NCI-H2107 (cell line): ENCODE measurements around the gene GPHN.

Experiments used
- DNase-seq: peaks from one replicate; lab custom pipeline; 2025; lab: John Stamatoyannopoulos, UW

The GPHN gene

GRCh38 chr14:66601932-66602578 is 94.1 kb downstream of the GPHN start:
- DNase-seq = no peak

GRCh38 chr14:66603945-66604344 is 96.0 kb downstream of the GPHN start:
- DNase-seq = no peak

DNA sequence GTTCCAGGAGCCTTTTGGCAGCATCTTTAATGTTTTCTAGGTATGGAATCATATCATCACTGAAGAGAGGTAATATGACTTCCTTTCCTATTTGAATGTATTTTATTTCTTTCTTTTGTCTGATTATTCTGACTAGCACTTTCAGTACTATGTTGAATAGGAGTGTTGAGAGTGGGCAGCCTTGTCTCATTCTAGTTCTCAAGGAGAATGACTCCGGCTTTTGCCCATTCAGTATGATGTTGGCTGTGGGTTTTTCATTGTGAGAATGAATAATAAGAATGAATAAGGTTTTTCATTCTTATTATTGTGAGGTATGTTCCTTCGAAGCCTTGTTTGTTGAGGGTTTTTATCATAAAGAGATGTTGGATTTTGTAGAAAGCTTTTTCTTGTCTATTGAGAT is 98.9 kb downstream of the GPHN start:
- DNase-seq = no peak

DNA sequence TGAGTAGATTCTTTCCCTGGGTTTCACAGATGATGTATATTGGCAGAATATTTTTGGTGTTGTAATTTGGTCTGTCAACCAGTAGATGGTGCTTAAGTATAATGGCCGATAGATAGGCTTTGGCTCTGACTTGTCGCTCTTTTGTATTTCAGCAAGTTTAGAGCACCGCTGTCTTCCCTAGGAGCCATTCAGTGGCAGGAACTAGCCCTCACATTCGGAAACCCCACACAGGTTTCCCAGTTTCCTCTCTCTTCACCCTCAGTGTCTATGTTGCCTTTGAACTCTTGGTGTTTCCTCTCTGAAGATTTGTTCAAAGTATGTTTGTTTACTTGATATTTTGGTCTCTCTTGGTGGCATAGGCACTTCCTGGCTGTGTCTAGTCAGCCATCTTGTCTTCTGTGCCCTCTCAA is 102.2 kb downstream of the GPHN start:
- no peak for DNase-seq

- DNase-seq = no peak
Measured at GRCh38 chr14:66613344-66613743, 105.4 kb downstream of the GPHN start.

- no peak for DNase-seq
Measured at GRCh38 chr14:66619952-66620351, 112.0 kb downstream of the GPHN start.

GRCh38 chr14:66623838-66624237 is 115.9 kb downstream of the GPHN start:
- no peak for DNase-seq

DNA sequence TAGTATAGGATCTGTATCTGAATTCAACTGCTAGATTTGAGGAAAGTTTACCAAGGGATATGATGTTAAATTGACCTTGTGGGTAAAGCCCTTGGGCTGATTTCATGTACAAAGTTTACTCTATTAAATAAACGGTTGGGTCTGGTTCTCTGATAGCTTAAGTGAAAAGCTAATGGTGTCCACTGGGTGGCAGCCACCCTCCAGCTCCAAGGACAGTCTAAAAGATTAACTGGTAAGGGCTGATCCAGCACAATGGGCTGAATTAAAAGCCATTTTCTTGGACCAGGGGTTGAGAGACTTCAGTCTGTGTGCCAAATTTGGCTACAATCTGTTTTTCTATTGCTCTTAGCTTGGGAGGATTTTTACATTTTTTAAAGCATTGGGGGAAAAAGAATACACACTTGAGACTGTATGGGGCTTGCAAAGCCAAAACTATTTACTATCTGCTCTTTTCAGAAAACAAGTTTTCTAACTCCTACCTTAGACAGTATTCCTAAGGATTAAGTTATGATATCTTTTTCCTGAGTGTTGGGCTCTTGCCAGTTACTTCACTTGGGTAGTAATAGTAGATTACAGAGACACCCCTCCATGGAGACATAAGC is 116.5 kb downstream of the GPHN start:
- no peak for DNase-seq

- DNase-seq = no peak
Measured at GRCh38 chr14:66628636-66629035, 120.7 kb downstream of the GPHN start.

DNA sequence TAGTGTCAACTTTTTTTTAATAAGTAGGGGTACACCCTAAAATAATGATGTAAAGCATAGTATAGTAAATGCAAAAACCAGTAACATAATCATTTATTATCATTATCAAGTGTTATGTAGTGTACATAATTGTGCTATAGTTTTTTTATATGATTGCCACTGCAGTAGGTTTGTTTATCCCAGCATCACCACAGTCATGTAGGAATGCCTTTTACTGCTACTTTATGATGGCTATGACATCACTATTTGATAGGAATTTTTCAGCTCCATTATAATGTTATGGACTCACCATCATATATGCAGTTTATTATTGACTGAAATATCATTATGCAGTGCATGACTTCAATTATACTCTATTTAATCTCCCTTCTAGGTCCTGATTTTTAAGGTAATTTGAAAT is 121.6 kb downstream of the GPHN start:
- DNase-seq = no peak

DNA sequence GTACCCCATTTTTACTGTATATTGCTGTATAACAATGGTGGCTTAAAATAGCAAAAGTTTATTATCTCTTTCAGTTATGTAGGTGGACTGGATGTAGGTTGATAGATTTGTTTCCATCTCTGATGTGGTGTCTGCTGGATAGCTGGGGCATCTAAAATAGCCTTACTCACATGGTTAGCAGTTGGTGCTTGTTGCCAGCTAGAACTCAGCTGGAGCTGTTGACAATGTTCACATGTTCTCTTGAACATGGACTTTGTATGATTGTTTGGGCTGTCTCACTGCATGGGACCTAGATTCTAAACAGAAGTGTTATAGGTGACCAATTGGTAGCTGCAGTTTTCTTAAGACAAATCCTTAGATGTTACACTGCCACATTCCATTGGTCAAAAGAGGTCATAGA is 126.9 kb downstream of the GPHN start:
- DNase-seq = no peak

GRCh38 chr14:66635435-66635834 is 127.5 kb downstream of the GPHN start:
- no peak for DNase-seq

GRCh38 chr14:66636240-66636639 is 128.3 kb downstream of the GPHN start:
- no peak for DNase-seq

- DNase-seq = no peak
Measured at GRCh38 chr14:66638689-66639088, 130.7 kb downstream of the GPHN start.

- DNase-seq = no peak
Measured at GRCh38 chr14:66641861-66642635, 134.1 kb downstream of the GPHN start.

GRCh38 chr14:66643344-66643743 is 135.4 kb downstream of the GPHN start:
- no peak for DNase-seq

- no peak for DNase-seq
Measured at GRCh38 chr14:66645716-66646115, 137.8 kb downstream of the GPHN start.

- peak; percentile 58 for DNase-seq
Measured at GRCh38 chr14:66649498-66649897, 141.6 kb downstream of the GPHN start.

DNA sequence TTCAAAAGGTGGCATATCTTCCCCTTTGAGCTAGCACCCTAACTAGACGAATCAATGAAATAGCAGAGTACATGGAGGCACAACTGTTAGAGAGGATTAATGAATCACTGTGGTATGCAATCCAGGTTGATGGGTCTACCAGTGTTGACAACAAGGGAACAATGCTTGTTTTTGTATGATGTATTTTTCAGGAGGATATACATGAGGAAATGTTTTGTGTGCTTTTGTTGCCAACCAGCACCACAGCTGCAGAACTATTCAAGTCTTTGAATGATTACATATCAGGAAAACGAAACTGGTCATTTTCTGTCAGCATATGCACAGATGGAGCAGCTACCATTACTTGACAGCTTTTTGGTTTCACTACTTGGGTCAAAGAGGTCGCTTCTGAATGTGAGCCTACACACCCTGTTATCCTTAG is 142.6 kb downstream of the GPHN start:
- no peak for DNase-seq

GRCh38 chr14:66651536-66652220 is 143.7 kb downstream of the GPHN start:
- no peak for DNase-seq

GRCh38 chr14:66652525-66653106 is 144.7 kb downstream of the GPHN start:
- no peak for DNase-seq

DNA sequence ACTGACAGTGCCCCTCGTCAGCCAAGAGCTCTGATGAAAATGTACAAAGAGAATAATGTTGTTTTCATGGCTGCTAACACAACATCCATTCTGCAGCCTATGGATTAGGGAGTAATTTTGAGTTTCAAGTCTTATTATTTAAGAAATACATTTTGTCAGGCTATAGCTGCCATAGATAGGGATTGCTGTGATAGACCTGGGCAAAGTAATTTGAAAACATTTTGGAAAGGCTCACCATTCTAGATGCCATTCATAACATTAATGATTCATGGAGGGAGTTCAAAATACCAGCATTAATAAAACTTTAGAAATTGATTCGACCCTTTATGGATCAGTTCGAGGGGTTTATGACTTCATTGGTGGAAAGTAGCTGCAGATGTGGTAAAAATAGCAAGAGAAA is 149.8 kb downstream of the GPHN start:
- no peak for DNase-seq
